CD14-positive monocyte (primary cell): ENCODE data around the gene PTGES3L. TPM values are rescaled to one million over a fixed set of nuclear protein-coding genes. Genes with fewer than 3 reads are reported as not detected.
A peak's percentile ranks its signal among the peaks of the same experiment; 100 is the strongest.

ENCODE experiments used
- DNase-seq, 3 donors: peaks; one replicate each; pipeline ENCODE4 v3.0.0-alpha.2; 2011 to 2022
- H2AFZ ChIP-seq: 2 replicates; pipeline ENCODE4 v1.6.0; 2012; ENCODE audit warnings: mild to moderate bottlenecking, low read depth, low read length, inconsistent platforms; ENCODE audit not compliant: insufficient read depth, poor library complexity, severe bottlenecking
- H3K27ac ChIP-seq, 2 donors: 1 replicate in 1 of 2; 2 replicates in 1 of 2; pipeline ENCODE4 v1.5.1; 2012 to 2013; ENCODE audit warnings: low read length in 2 of 2, control low read depth in 1 of 2, inconsistent platforms in 1 of 2, low read depth in 1 of 2, mild to moderate bottlenecking in 1 of 2
- H3K27me3 ChIP-seq, 2 donors: one replicate each; pipeline versions ENCODE4 v1.6.0 to v1.6.1; 2011 to 2013; ENCODE audit warnings: low read length in 2 of 2; ENCODE audit not compliant: control insufficient read depth in 2 of 2, insufficient read depth in 2 of 2
- H3K36me3 ChIP-seq, 2 donors: replicated peaks in 1 of 2; 1 replicate in 1 of 2; 2 replicates in 1 of 2; pipeline versions ENCODE4 v1.5.1 to v1.6.1; 2012 to 2013; ENCODE audit warnings: low read length in 2 of 2, control low read depth in 1 of 2, inconsistent platforms in 1 of 2, mild to moderate bottlenecking in 1 of 2; ENCODE audit not compliant: insufficient read depth in 2 of 2, control insufficient read depth in 1 of 2
- H3K4me1 ChIP-seq, 2 donors: 1 replicate in 1 of 2; 2 replicates in 1 of 2; pipeline versions ENCODE4 v1.5.1 to v1.6.1; 2012 to 2013; ENCODE audit warnings: low read length in 2 of 2, control low read depth in 1 of 2, inconsistent platforms in 1 of 2, mild to moderate bottlenecking in 1 of 2, moderate library complexity in 1 of 2; ENCODE audit not compliant: insufficient read depth in 2 of 2, control insufficient read depth in 1 of 2
- H3K4me2 ChIP-seq: replicated peaks from 2 replicates; pipeline ENCODE3; 2012; ENCODE audit warnings: low read length, moderate library complexity, mild to moderate bottlenecking; ENCODE audit not compliant: poor library complexity, severe bottlenecking; ENCODE audit errors: extremely low read depth
- H3K4me3 ChIP-seq, 3 experiments: fragments of 200-600 bp in 1 of 3; sonication (generic) in 1 of 3; replicated peaks in 1 of 3; 1 replicate in 2 of 3; 2 replicates in 1 of 3; pipeline ENCODE4 v1.5.1; 2011 to 2013; ENCODE audit warnings: low read length in 3 of 3, mild to moderate bottlenecking in 3 of 3, control low read depth in 2 of 3, low read depth in 2 of 3, inconsistent platforms in 1 of 3, moderate library complexity in 1 of 3
- H3K79me2 ChIP-seq: 2 replicates; pipeline ENCODE4 v1.6.0; 2012; ENCODE audit warnings: mild to moderate bottlenecking, control low read depth, inconsistent platforms, low read length, moderate library complexity; ENCODE audit not compliant: insufficient read depth
- H3K9ac ChIP-seq: 2 replicates; pipeline ENCODE4 v1.6.0; 2017; ENCODE audit warnings: low read length, mild to moderate bottlenecking; ENCODE audit not compliant: insufficient read depth, poor library complexity, severe bottlenecking
- H3K9me3 ChIP-seq, 2 donors: replicated peaks in 1 of 2; 1 replicate in 1 of 2; 2 replicates in 1 of 2; pipeline versions ENCODE4 v1.5.1 to v1.6.1; 2012 to 2013; ENCODE audit warnings: low read length in 2 of 2, control low read depth in 1 of 2; ENCODE audit not compliant: control insufficient read depth in 1 of 2, insufficient read depth in 1 of 2
- H4K20me1 ChIP-seq: 2 replicates; pipeline ENCODE4 v1.6.0; 2012; ENCODE audit warnings: mild to moderate bottlenecking, low read length, control low read depth, moderate library complexity; ENCODE audit not compliant: insufficient read depth
- H3K27ac Mint-ChIP-seq, 7 donors: one replicate each; pipeline ENCODE4 v1.8.0; 2020; ENCODE audit warnings: mild to moderate bottlenecking in 7 of 7, mixed read lengths in 7 of 7, moderate library complexity in 6 of 7, inconsistent platforms in 2 of 7
- H3K27me3 Mint-ChIP-seq, 3 donors: one replicate each; pipeline ENCODE4 v1.8.0; 2021 to 2022; ENCODE audit warnings: low read depth in 3 of 3, mild to moderate bottlenecking in 3 of 3, mixed read lengths in 3 of 3, moderate library complexity in 3 of 3, inconsistent platforms in 1 of 3
- H3K36me3 Mint-ChIP-seq, 2 donors: one replicate each; pipeline ENCODE4 v1.8.0; 2020; ENCODE audit warnings: mixed read lengths in 2 of 2, inconsistent platforms in 1 of 2, mild to moderate bottlenecking in 1 of 2
- H3K4me1 Mint-ChIP-seq: one replicate; pipeline ENCODE4 v1.8.0; 2020; ENCODE audit warnings: mild to moderate bottlenecking, mixed read lengths
- H3K4me3 Mint-ChIP-seq, 2 donors: one replicate each; pipeline ENCODE4 v1.8.0; 2020; ENCODE audit warnings: mild to moderate bottlenecking in 2 of 2, mixed read lengths in 2 of 2, moderate library complexity in 1 of 2
- H3K9me3 Mint-ChIP-seq, 7 donors: one replicate each; pipeline ENCODE4 v1.8.0; 2020 to 2022; ENCODE audit warnings: mixed read lengths in 7 of 7, mild to moderate bottlenecking in 6 of 7, moderate library complexity in 6 of 7, inconsistent platforms in 2 of 7
- CTCF ChIP-seq: fragments of 200-600 bp; IDR thresholded peaks from one replicate; pipeline ENCODE4 v1.8.0; 2022; ENCODE audit warnings: antibody characterized with exemption, mild to moderate bottlenecking
- WGBS: methylation state at CpG from one replicate; pipeline ENCODE4 v1.1.5; 2013; ENCODE audit warnings: missing lambda C conversion rate; ENCODE audit not compliant: insufficient coverage; 5-methylcytosine and 5-hydroxymethylcytosine counted together
- intact Hi-C, 2 donors: fragments of 100-400 bp; cut with micrococcal nuclease; formaldehyde crosslinking; loops; one replicate each; pipeline versions ENCODE4 v1.15.0 to v1.15.1; 2023
- polyA plus RNA-seq, 3 donors: library from polyadenylated mRNA; depleted of rRNA in 1 of 3; unstranded in 2 of 3; stranded (reverse) in 1 of 3; fragments of 300-500 nt in 2 of 3; fragments of >200 nt in 1 of 3; fragmentation: Illumina TruSeq in 2 of 3; gene quantifications; 1 replicate in 2 of 3; 2 replicates in 1 of 3; pipeline ENCODE4 v1.2.3, GENCODE V29; 2012 to 2021

PTGES3L gene
- polyA plus RNA-seq, 3 donors: 0.32 TPM; not detected in 2

- Histone ChIP-seq H4K20me1 (peaks cover 17% of the 10 kb centered on the region), H3K9me3 (no peaks in the 10 kb centered on the region), H3K4me2 (peak overlapping the region; percentile 100), H3K79me2 (peaks cover 19% of the 10 kb centered on the region), H3K4me3 (peak overlapping the region; percentile 72 to 94 (median 90)), H3K27me3 (peaks cover 0 to 15% of the 10 kb centered on the region in 2 donors), H2AFZ (peak overlapping the region; percentile 96), H3K27ac (peak overlapping the region in 1 of 2 donors; percentile 31), H3K9ac (peak overlapping the region; percentile 78), H3K36me3 (peaks cover 2 to 4% of the 10 kb centered on the region in 2 donors), H3K4me1 (peaks cover 53 to 58% of the 10 kb centered on the region in 2 donors)
- TF ChIP-seq CTCF: no peak
- intact Hi-C loops: loop anchor here in 1 of 2 donors (10.0 kb wide), 2 partner anchors 104 to 154 kb away; partner anchors contain the start of genes BRCA1 and NBR1
- H3K27ac Mint-ChIP-seq: peak overlapping the region; percentile 25 to 87 (median 85)
- WGBS: 43% methylated on average over 6 of the region's 40 CpGs
- peaks cover 8 to 21% (median 16%) of the 10 kb centered on the region in 3 donors for H3K27me3 Mint-ChIP-seq
- peak overlapping the region; percentile 94 to 96 for H3K4me3 Mint-ChIP-seq
- H3K9me3 Mint-ChIP-seq: peaks cover 0 to 3% (median 0%) of the 10 kb centered on the region in 7 donors
- H3K4me1 Mint-ChIP-seq: peaks cover 52% of the 10 kb centered on the region
- H3K36me3 Mint-ChIP-seq: peaks cover 6 to 12% of the 10 kb centered on the region in 2 donors
- DNase-seq: peak; percentile 59 to 76 (median 62)
Measured at GRCh38 chr17:43020789-43021740, 41.2 kb upstream of the PTGES3L start.

DNA sequence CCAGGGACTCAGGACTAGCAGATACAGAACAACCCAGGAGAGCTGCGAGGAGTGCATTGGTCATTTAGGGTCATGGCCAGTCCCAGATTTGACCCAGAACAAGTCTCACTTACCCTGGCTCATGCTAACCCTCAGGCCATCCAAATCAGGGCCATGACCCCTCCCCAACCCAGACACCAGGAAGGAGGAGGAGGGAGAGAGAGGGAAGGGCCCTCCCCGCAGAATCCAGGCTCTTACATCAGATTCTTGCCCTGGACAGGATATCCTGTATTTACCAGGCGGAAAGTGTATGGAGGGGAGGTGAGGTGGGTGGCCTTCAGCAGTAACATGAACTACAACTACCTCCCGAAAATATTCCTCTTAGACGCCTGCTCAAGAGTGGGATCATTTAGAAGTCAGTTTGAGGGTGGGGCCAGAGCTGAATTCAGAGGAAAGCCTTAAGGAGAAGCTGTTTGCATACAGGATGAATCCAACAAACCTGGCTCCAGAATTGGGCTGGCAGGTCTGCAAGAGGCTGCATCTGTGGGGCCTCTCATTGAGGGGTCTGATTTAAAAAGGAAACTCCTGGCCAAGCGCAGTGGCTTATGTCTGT, 40.2 kb upstream of the PTGES3L start:
- Histone ChIP-seq H3K27ac (no peak overlapping the region), H3K36me3 (peaks cover 7 to 13% of the 10 kb centered on the region in 2 donors), H3K27me3 (peaks cover 0 to 6% of the 10 kb centered on the region in 2 donors), H4K20me1 (peaks cover 17% of the 10 kb centered on the region), H3K9ac (no peak overlapping the region), H2AFZ (peak overlapping the region; percentile 57), H3K79me2 (peaks cover 19% of the 10 kb centered on the region), H3K9me3 (no peaks in the 10 kb centered on the region), H3K4me1 (peaks cover 53 to 58% of the 10 kb centered on the region in 2 donors), H3K4me2 (peak overlapping the region; percentile 100), H3K4me3 (peak overlapping the region in 1 of 3 experiments; percentile 30)
- H3K36me3 Mint-ChIP-seq: peaks cover 15 to 17% of the 10 kb centered on the region in 2 donors
- no CpG with 5 or more reads among the region's 6 CpGs for WGBS
- intact Hi-C loops: loop anchor here in 1 of 2 donors (10.0 kb wide), 2 partner anchors 105 to 155 kb away; partner anchors contain the start of genes BRCA1 and NBR1
- no peak for DNase-seq
- H3K9me3 Mint-ChIP-seq: peaks cover 0 to 2% (median 0%) of the 10 kb centered on the region in 7 donors
- H3K4me1 Mint-ChIP-seq: peaks cover 57% of the 10 kb centered on the region
- no peak for TF ChIP-seq CTCF
- peaks cover 5 to 13% (median 8%) of the 10 kb centered on the region in 3 donors for H3K27me3 Mint-ChIP-seq
- H3K4me3 Mint-ChIP-seq: peak overlapping the region; percentile 60 to 64
- peak overlapping the region in 6 of 7 donors; percentile 62 to 85 (median 77) for H3K27ac Mint-ChIP-seq
